Keratinocyte (primary cell): Measurements from ENCODE around the gene GRIP1. TPM values are rescaled to one million over a fixed set of nuclear protein-coding genes. Genes with fewer than 3 reads are reported as not detected.

Source experiments
- DNase-seq: peaks from one replicate; pipeline ENCODE4 v3.0.0-alpha.2; 2011; ENCODE audit warnings: low read depth, missing footprints, low spot score
- FAIRE-seq: peaks from 2 replicates; lab custom pipeline; 2011; peaks lifted over from hg19 to GRCh38; lab: Jason Lieb, UNC
- H2AFZ ChIP-seq: 2 replicates; pipeline ENCODE4 v1.6.0; 2012; ENCODE audit warnings: low read length, control low read depth, inconsistent platforms; ENCODE audit not compliant: control insufficient read depth
- H3K27ac ChIP-seq: 2 replicates; pipeline ENCODE4 v1.5.1; 2011; ENCODE audit warnings: low read length; ENCODE audit not compliant: control insufficient read depth, insufficient read depth
- H3K27me3 ChIP-seq: 3 replicates; pipeline ENCODE4 v1.6.0; 2011; ENCODE audit warnings: low read length; ENCODE audit not compliant: control insufficient read depth, insufficient read depth; ENCODE audit errors: extremely low read depth
- H3K36me3 ChIP-seq, 2 experiments: 2 replicates in 1 of 2; 3 replicates in 1 of 2; pipeline ENCODE4 v1.5.1; 2011; ENCODE audit warnings: low read length in 2 of 2, mild to moderate bottlenecking in 1 of 2; ENCODE audit not compliant: control insufficient read depth in 2 of 2, insufficient read depth in 2 of 2; ENCODE audit errors: extremely low read depth in 1 of 2
- H3K4me1 ChIP-seq: 3 replicates; pipeline ENCODE4 v1.5.1; 2011; ENCODE audit warnings: low read length; ENCODE audit not compliant: control insufficient read depth, insufficient read depth; ENCODE audit errors: extremely low read depth
- H3K4me2 ChIP-seq: 3 replicates; pipeline ENCODE4 v1.6.0; 2011; ENCODE audit warnings: low read depth, low read length; ENCODE audit not compliant: control insufficient read depth, insufficient read depth; ENCODE audit errors: extremely low read depth
- H3K4me3 ChIP-seq, 3 experiments: fragments of 200-600 bp in 1 of 3; sonication (generic) in 1 of 3; 2 replicates in 2 of 3; 3 replicates in 1 of 3; pipeline ENCODE4 v1.5.1; 2011 to 2016; ENCODE audit warnings: low read length in 3 of 3, mild to moderate bottlenecking in 3 of 3, control low read depth in 2 of 3, inconsistent platforms in 1 of 3, low read depth in 1 of 3, mixed read lengths in 1 of 3, mixed run types in 1 of 3, moderate library complexity in 1 of 3; ENCODE audit not compliant: control insufficient read depth in 2 of 3, insufficient read depth in 2 of 3; ENCODE audit errors: extremely low read depth in 1 of 3
- H3K79me2 ChIP-seq: 2 replicates; pipeline ENCODE4 v1.6.0; 2012; ENCODE audit warnings: low read length; ENCODE audit not compliant: control insufficient read depth, insufficient read depth
- H3K9ac ChIP-seq: 3 replicates; pipeline ENCODE4 v1.6.0; 2011; ENCODE audit warnings: low read length; ENCODE audit not compliant: control insufficient read depth, insufficient read depth; ENCODE audit errors: extremely low read depth
- H3K9me1 ChIP-seq: 3 replicates; pipeline ENCODE4 v1.6.0; 2011; ENCODE audit warnings: low read length; ENCODE audit not compliant: control insufficient read depth, insufficient read depth; ENCODE audit errors: extremely low read depth
- H3K9me3 ChIP-seq: 2 replicates; pipeline ENCODE4 v1.5.1; 2012; ENCODE audit warnings: low read depth, low read length; ENCODE audit not compliant: control insufficient read depth
- H4K20me1 ChIP-seq: 3 replicates; pipeline ENCODE4 v1.6.0; 2011; ENCODE audit warnings: low read length; ENCODE audit not compliant: control insufficient read depth, insufficient read depth; ENCODE audit errors: extremely low read depth
- CTCF ChIP-seq, 3 experiments: IDR thresholded peaks in 1 of 3; conservative IDR thresholded peaks in 1 of 3; optimal IDR thresholded peaks in 1 of 3; 2 replicates in 2 of 3; 3 replicates in 1 of 3; pipeline versions ENCODE3 to v1.5.1; 2011; ENCODE audit warnings: low read length in 3 of 3, mild to moderate bottlenecking in 3 of 3, moderate library complexity in 2 of 3, control low read depth in 1 of 3, inconsistent platforms in 1 of 3; ENCODE audit not compliant: insufficient read depth in 2 of 3; ENCODE audit errors: extremely low read depth in 1 of 3
- EZH2 ChIP-seq: IDR thresholded peaks from one replicate; pipeline ENCODE4 v1.6.1; 2012; ENCODE audit warnings: inconsistent platforms, mild to moderate bottlenecking, low read length, moderate library complexity
- dilution Hi-C: fragments of 300-500 bp; cut with MboI; formaldehyde crosslinking; loops from one replicate; pipeline ENCODE4 v1.7.0; 2020; ENCODE audit warnings: low sequenced_read_pairs; ENCODE audit not compliant: extremely low pct_ligation_motif_present
- polyA plus RNA-seq, 5 experiments: library from polyadenylated mRNA; depleted of rRNA in 3 of 5; stranded (reverse) in 3 of 5; stranded (forward) in 1 of 5; unstranded in 1 of 5; fragments of >200 nt; gene quantifications; 1 replicate in 1 of 5; 2 replicates in 3 of 5; 3 replicates in 1 of 5; pipeline versions ENCODE4 v1.2.1 to v1.2.3, GENCODE V29; 2011 to 2012; ENCODE audit warnings: missing spikeins in 2 of 5, low read depth in 1 of 5, low replicate concordance in 1 of 5

The GRIP1 gene
- polyA plus RNA-seq, 1 donor (not counting 4 experiments of a cell fraction or from before 2014, with no cell fraction given): 6.7 TPM

- H3K9me1 ChIP-seq: no peaks in the 10 kb centered on the region
- no peaks in the 10 kb centered on the region for H3K79me2 ChIP-seq
- H3K36me3 ChIP-seq: no peaks in the 10 kb centered on the region
- dilution Hi-C loops: no loop called here
- no peaks in the 10 kb centered on the region for H3K27me3 ChIP-seq
- no peaks in the 10 kb centered on the region for H4K20me1 ChIP-seq
- DNase-seq (no peak), FAIRE-seq (no peak)
- H2AFZ ChIP-seq: no peak overlapping the region
- H3K4me1 ChIP-seq: peaks cover 12% of the 10 kb centered on the region
- no peak overlapping the region for H3K27ac ChIP-seq
- H3K9ac ChIP-seq: no peak overlapping the region
- H3K4me3 ChIP-seq: no peak overlapping the region
- TF ChIP-seq CTCF (optimal IDR thresholded peaks at IDR 0.05 in 1 of 3, IDR thresholded peaks at IDR 0.05 in 1 of 3, conservative IDR thresholded peaks at IDR 0.05 in 1 of 3; ENCODE audit: extremely low read depth in 1 of 3, insufficient read depth in 2 of 3, low read length in 3 of 3) (no peak), EZH2 (no peak)
- no peaks in the 10 kb centered on the region for H3K9me3 ChIP-seq
- no peak overlapping the region for H3K4me2 ChIP-seq
Observed at GRCh38 chr12:66447643-66448042, 231.2 kb downstream of the GRIP1 start.

GRCh38 chr12:66446276-66446675, 232.6 kb downstream of the GRIP1 start:
- no peaks in the 10 kb centered on the region for H4K20me1 ChIP-seq
- TF ChIP-seq EZH2: no peak
- TF ChIP-seq CTCF (optimal IDR thresholded peaks at IDR 0.05 in 1 of 3, IDR thresholded peaks at IDR 0.05 in 1 of 3, conservative IDR thresholded peaks at IDR 0.05 in 1 of 3; ENCODE audit: extremely low read depth in 1 of 3, insufficient read depth in 2 of 3, low read length in 3 of 3): peak in 1 of 3 experiments; percentile 8
- FAIRE-seq: no peak
- DNase-seq: no peak
- peaks cover 12% of the 10 kb centered on the region for H3K4me1 ChIP-seq
- no peak overlapping the region for H3K9ac ChIP-seq
- H3K27me3 ChIP-seq: no peaks in the 10 kb centered on the region
- H3K4me2 ChIP-seq: no peak overlapping the region
- no peaks in the 10 kb centered on the region for H3K79me2 ChIP-seq
- dilution Hi-C loops: no loop called here
- H3K4me3 ChIP-seq: no peak overlapping the region
- no peak overlapping the region for H3K27ac ChIP-seq
- no peaks in the 10 kb centered on the region for H3K9me3 ChIP-seq
- H3K36me3 ChIP-seq: no peaks in the 10 kb centered on the region
- no peak overlapping the region for H2AFZ ChIP-seq
- H3K9me1 ChIP-seq: no peaks in the 10 kb centered on the region
